ENCODE measurements around the gene RPRD2. TPM values are rescaled to one million over a fixed set of nuclear protein-coding genes. Genes with fewer than 3 reads are reported as not detected.

The RPRD2 gene
- total RNA-seq, 2 experiments from 2014 or later, result 28.1 to 28.5 TPM

DNA sequence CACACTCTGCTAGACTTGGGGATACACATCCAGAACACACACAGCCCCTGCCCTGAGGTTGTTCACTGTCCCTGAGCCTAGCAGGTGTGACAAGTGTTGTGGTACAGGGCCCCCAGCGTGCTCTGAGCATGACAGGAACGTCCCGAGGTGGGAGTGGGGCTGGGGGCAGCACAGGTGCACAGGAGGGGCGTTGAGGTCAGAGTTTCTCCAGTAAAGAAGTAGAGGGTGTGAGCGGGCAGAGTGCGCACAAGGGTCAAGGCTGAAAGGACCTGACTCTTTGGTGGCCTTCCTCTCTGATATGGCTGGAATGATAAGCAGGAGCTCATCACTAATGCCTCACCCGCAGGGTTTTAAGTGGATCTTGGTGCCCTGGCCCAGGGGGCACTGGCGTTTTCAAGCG lies 150.3 kb downstream of the RPRD2 start:
- CTCF ChIA-PET, result interaction anchor here (1.0 kb wide), 1 partner anchor 10 kb away, joined by 11 read pairs; no protein-coding TSS in a partner anchor
- ATAC-seq (no peak), DNase-seq (no peak)
- Mint-ChIP-seq H3K27me3 (no peaks in the 10 kb centered on the region), H3K9me3 (ENCODE audit: low read depth) (no peaks in the 10 kb centered on the region), H3K36me3 (peaks cover 3% of the 10 kb centered on the region), H3K4me1 (peaks cover 17% of the 10 kb centered on the region), H3K4me3 (peak overlapping the region; percentile 19), H3K27ac (no peak overlapping the region)

DNA sequence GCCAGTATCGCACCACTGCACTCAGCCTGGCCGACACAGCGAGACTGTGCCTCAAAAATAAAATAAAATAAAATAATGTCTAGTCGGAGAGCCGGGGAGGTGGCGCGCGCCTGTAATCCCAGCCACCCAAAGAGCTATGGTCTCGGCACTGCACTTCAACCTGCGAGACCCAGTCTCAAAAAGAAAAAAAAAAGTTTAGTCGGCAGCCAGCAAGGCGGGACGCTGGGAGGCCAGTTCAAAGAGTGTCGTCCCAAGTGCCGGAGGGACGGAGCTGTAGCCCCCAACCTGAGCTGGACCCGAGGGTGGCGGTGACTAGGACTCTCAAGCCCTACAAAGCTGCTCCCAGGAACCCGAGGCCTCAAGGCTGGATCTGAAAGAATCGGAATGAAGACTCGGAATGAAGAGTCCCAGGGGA lies 151.0 kb downstream of the RPRD2 start:
- Mint-ChIP-seq H3K36me3 (peaks cover 3% of the 10 kb centered on the region), H3K4me1 (peaks cover 17% of the 10 kb centered on the region), H3K9me3 (ENCODE audit: low read depth) (no peaks in the 10 kb centered on the region), H3K4me3 (peak overlapping the region; percentile 84), H3K27me3 (no peaks in the 10 kb centered on the region), H3K27ac (peak overlapping the region; percentile 64)
- CTCF ChIA-PET, result interaction anchor here (0.9 to 3.8 kb wide), 11 partner anchors 9 to 407 kb away, joined by 3 to 32 read pairs (median 6); partner anchors contain the start of genes CA14, RPRD2 and TARS2
- ATAC-seq (no peak), DNase-seq (no peak)

DNA sequence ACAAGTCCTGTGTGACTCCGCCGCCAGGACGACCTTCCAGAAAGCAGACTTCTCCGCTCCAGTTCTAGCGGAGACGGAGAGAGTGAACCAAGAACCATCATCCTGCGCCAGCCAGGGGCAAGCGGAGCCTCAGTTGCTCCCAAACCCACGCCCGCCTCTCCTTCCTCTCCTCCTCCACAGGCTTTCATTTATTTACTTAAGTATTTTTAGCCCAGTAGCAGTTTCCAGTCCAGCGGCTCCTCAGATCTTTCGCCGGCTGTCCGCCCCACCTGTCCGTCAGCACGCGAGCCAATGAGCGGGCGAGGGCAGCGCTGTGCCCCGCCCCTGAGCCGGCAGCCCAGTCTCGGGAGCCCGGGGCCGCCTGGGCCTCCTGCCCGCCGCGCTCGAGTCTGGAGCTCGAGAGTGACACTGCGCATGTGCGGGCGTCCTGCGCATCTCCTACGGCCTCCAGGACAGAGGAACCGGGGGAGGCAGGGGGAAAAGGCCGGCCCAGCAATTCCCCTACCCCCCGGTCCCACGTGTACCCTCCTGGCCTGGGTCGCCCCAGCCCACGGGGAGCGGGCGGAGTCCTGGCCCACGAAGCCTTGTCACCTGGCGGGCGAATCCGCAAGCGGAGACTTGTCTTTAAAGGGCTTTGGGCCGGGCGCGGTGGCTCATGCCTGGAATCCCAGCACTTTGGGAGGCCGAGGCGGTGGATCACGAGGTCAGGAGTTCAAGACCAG lies 151.5 kb downstream of the RPRD2 start, which contains the start of gene FALEC:
FALEC (plus strand) TSS at position 425 of the 722 bp plus-strand sequence.
- no peaks in the 10 kb centered on the region for H3K27me3 Mint-ChIP-seq
- DNase-seq, result peak; percentile 94
- CTCF ChIA-PET, result interaction anchor here (0.7 to 3.8 kb wide), 15 partner anchors 9 to 407 kb away, joined by 3 to 32 read pairs (median 5); partner anchors contain the start of genes CA14, MCL1, RPRD2 and TARS2
- H3K27ac Mint-ChIP-seq, result peak within 1 kb of the TSS; percentile 64
- no peaks in the 10 kb centered on the region for H3K9me3 Mint-ChIP-seq (ENCODE audit: low read depth)
- peaks cover 3% of the 10 kb centered on the region for H3K36me3 Mint-ChIP-seq
- ATAC-seq, result peak; percentile 100
- H3K4me3 Mint-ChIP-seq, result peak within 1 kb of the TSS; percentile 84
- peaks cover 17% of the 10 kb centered on the region for H3K4me1 Mint-ChIP-seq

DNA sequence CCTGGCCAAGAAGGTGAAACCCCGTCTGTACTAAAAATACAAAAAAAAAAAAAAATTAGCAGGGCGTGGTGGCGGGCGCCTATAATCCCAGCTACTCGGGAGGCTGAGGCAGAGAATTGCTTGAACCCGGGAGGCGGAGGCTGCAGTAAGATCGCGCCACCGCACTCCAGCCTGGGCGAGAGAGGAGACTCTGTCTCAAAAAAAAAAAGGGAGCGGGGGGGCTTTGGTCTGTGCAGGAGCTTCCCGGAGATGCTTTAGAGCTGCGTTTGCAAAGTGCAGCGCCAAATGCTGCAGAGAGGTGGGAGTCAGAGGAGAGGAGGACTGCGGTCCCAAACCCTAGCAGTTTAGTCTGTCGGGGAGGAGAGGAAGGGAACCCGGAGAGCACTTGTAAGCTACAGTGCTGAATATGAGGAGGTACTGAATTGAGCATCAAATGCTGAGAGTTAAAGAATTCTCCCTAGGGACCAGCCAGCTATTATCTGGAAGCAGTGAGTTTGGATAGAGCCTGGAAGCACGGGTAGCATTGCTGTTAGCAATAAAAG lies 152.2 kb downstream of the RPRD2 start:
- H3K36me3 Mint-ChIP-seq, result peaks cover 3% of the 10 kb centered on the region
- H3K4me3 Mint-ChIP-seq, result peak overlapping the region; percentile 84
- no peaks in the 10 kb centered on the region for H3K27me3 Mint-ChIP-seq
- CTCF ChIA-PET, result interaction anchor here (0.7 to 3.8 kb wide), 16 partner anchors 8 to 406 kb away, joined by 3 to 32 read pairs (median 4); partner anchors contain the start of genes CA14, MCL1, RPRD2 and TARS2
- no peaks in the 10 kb centered on the region for H3K9me3 Mint-ChIP-seq (ENCODE audit: low read depth)
- peak; percentile 7 for ATAC-seq
- DNase-seq, result no peak
- no peak overlapping the region for H3K27ac Mint-ChIP-seq
- H3K4me1 Mint-ChIP-seq, result peaks cover 16% of the 10 kb centered on the region

DNA sequence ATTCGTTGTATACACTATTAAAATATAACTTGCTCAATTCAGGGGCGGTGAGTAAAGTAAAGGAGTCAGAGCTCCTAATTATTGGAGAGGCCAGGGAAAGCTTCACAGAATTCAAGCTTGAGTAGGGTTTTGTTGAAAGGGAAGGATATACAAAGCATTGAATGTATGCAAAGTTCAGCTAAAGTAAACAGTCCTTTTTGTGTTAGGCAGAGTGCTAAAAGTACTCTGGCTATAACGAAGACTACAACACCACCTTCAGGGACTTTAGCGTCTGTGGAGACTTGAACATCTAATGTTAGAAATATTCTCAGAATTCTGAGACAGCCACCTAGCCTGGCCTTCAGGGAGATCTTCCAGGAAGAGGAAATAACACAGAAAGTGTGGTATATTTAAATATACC lies 152.7 kb downstream of the RPRD2 start:
- no peak for DNase-seq
- no peak for ATAC-seq
- peak overlapping the region; percentile 84 for H3K4me3 Mint-ChIP-seq
- H3K4me1 Mint-ChIP-seq, result peaks cover 20% of the 10 kb centered on the region
- H3K27me3 Mint-ChIP-seq, result no peaks in the 10 kb centered on the region
- H3K36me3 Mint-ChIP-seq, result peaks cover 3% of the 10 kb centered on the region
- no peak overlapping the region for H3K27ac Mint-ChIP-seq
- no peaks in the 10 kb centered on the region for H3K9me3 Mint-ChIP-seq (ENCODE audit: low read depth)
- CTCF ChIA-PET, result interaction anchor here (0.7 to 3.8 kb wide), 11 partner anchors 16 to 494 kb away, joined by 3 to 32 read pairs (median 6); partner anchors contain the start of genes CA14, MCL1 and TARS2

DNA sequence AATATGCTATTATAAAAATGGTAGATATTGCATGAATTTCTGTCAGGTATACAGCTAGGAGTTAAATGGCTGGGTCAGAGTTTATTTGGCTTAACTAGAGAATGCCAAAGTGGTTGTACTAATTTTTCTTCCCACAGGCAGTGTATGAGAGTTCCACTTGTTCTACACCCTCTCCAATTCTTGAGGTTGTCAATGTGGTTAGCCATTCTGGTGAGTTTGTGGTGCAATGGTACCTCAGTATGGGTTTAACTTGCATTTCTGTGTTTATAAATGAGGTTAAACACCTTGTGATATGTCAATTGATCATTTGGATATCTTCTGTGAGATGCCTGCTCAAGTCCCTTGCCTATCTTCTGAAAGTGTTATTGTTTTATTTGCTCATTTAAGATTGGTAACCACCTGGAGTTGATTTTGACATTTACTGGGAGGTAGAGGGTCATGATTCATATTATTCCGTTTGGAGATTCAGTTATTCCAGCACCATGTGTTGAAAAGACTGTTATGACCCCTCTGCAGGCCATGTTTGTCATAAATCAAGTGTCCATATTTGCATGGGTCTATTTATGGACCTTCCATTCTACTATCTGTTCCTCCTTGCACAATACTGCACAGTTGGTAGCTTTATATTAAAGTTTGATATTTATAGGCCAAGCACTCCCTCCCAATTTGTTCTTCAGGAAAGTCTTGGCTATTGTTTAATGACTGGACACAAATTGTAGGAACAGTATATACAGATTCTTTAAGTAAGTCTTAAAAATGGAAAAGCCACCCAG lies 157.4 kb downstream of the RPRD2 start:
- ATAC-seq (no peak), DNase-seq (no peak)
- Mint-ChIP-seq H3K36me3 (no peaks in the 10 kb centered on the region), H3K27ac (no peak overlapping the region), H3K4me3 (no peak overlapping the region), H3K4me1 (peaks cover 13% of the 10 kb centered on the region), H3K9me3 (ENCODE audit: low read depth) (no peaks in the 10 kb centered on the region), H3K27me3 (no peaks in the 10 kb centered on the region)
- CTCF ChIA-PET, result interaction anchor here (1.2 kb wide), 1 partner anchor 40 kb away, joined by 3 read pairs; no protein-coding TSS in a partner anchor

DNA sequence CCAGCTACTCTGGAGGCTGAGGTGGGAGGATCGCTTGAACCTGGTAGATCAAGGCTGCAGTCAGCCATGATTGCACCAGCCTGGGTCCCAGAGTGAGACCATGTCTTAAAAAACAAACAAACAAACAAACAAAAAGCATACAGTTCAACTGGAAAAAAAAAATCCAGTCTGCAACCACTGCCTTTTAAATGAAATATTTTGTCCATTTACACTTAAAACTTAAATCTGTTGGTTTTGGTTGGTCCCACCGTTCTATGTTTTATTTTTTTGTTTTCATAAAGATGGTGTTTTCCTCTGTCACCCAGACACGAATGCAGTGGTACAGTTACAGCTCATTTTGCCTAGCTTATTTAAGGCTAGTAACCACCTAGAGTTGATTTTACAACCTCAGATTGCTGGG lies 161.4 kb downstream of the RPRD2 start:
- CTCF ChIA-PET, result interaction anchor here (1.1 kb wide), 1 partner anchor 10 kb away, joined by 3 read pairs; the partner anchor contains the start of gene FALEC
- no peak overlapping the region for H3K4me3 Mint-ChIP-seq
- H3K27ac Mint-ChIP-seq, result no peak overlapping the region
- no peaks in the 10 kb centered on the region for H3K36me3 Mint-ChIP-seq
- peaks cover 5% of the 10 kb centered on the region for H3K4me1 Mint-ChIP-seq
- no peak for ATAC-seq
- no peaks in the 10 kb centered on the region for H3K27me3 Mint-ChIP-seq
- no peak for DNase-seq
- H3K9me3 Mint-ChIP-seq (ENCODE audit: low read depth), result no peaks in the 10 kb centered on the region

Small RNA genes within 50 kb of the gene (microRNA-seq; reads per million reads assigned to microRNA genes)
- gene MIR6878, result 1.3 reads per million

Other genes with a start within 250 kb of the RPRD2 start
- gene PLEKHO1, start 214.2 kb upstream of the RPRD2 start, total RNA-seq, result 100 to 1,000 TPM in 1 of 2 experiments, 10 to 100 TPM in 1; 98.2 to 128 TPM
- gene ANP32E, start 128.0 kb upstream of the RPRD2 start, total RNA-seq, result 100 to 1,000 TPM; 130 to 173 TPM
- gene CA14, start 106.4 kb upstream of the RPRD2 start, total RNA-seq, result not detected
- 100 to 1,000 TPM; 122 to 142 TPM for gene APH1A, start 95.1 kb upstream of the RPRD2 start, total RNA-seq
- 1 to 10 TPM in 1 of 2 experiments, under 1 TPM in 1; 0.40 to 1.8 TPM for gene C1orf54, start 91.4 kb upstream of the RPRD2 start, total RNA-seq
- 1 to 10 TPM in 1 of 2 experiments, under 1 TPM in 1; 0.44 to 1.7 TPM for gene CIART, start 81.6 kb upstream of the RPRD2 start, total RNA-seq
- 10 to 100 TPM; 70.9 to 82.8 TPM for gene MRPS21, start 70.3 kb upstream of the RPRD2 start, total RNA-seq
- 10 to 100 TPM; 72.5 to 76.2 TPM for gene PRPF3, start 42.6 kb upstream of the RPRD2 start, total RNA-seq
- 10 to 100 TPM; 51.0 to 51.8 TPM for gene TARS2, start 123.3 kb downstream of the RPRD2 start, total RNA-seq
- 1 to 10 TPM; 1.0 to 1.3 TPM for gene ECM1, start 144.0 kb downstream of the RPRD2 start, total RNA-seq
- under 1 TPM in 1 of 2 experiments, not detected in 1; 0.59 TPM for gene FALEC, start 151.6 kb downstream of the RPRD2 start, total RNA-seq
- under 1 TPM; 0.18 to 0.35 TPM for gene ADAMTSL4, start 185.3 kb downstream of the RPRD2 start, total RNA-seq
- gene MCL1, start 215.5 kb downstream of the RPRD2 start, total RNA-seq, result 100 to 1,000 TPM; 373 to 408 TPM

Data from activated CD8-positive, alpha-beta memory T cell treated with anti-CD3 and anti-CD28 coated beads, Interleukin-2, amount 10 ng/mL, durations not matched to agents 7 days and 5 days (primary cell).